Activated CD4-positive, CD25-positive, alpha-beta regulatory T cell (primary cell): ENCODE data around the gene FCRL3.

Experiments used
- DNase-seq, 4 experiments: peaks; one replicate each; lab custom pipeline; 2025; lab: John Stamatoyannopoulos, UW

FCRL3 gene

DNA sequence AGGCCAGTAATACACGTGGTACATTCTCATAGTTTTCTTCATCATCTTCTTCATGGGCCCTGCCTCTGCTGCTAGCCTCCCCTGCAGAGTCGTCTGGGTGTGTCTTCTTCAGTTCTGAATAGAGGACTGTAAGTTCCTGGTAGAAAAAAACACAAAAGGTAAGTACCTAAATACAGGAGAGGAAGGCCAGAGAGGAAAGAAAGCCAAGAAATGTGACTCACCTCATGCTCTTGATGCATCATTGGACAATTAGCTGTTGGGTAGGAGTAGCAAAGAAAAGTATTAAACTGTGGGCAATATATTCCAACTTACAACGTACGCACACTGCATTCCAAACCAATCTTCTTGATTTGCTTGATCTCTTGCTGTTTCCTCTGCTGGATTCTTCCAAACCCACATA is 21.8 kb downstream of the FCRL3 start:
- no peak for DNase-seq

DNA sequence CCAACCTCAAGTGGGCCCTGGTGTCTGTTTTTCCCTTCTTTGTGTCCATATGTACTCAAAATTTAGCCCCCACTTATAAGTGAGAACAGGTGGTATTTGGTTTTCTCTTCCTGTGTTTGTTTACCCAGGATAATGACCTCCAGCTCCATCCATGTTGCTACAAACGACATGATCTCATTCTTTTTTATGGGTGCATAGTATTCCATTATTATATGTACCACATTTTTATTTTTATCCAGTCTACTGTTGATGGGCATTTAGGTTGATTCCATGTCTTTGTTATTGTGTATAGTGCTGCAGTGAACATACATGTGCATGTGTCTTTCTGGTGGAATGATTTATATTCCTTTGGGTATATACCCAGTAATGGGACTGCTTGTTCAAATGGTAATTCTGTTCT is 27.6 kb downstream of the FCRL3 start:
- DNase-seq, result no peak

DNA sequence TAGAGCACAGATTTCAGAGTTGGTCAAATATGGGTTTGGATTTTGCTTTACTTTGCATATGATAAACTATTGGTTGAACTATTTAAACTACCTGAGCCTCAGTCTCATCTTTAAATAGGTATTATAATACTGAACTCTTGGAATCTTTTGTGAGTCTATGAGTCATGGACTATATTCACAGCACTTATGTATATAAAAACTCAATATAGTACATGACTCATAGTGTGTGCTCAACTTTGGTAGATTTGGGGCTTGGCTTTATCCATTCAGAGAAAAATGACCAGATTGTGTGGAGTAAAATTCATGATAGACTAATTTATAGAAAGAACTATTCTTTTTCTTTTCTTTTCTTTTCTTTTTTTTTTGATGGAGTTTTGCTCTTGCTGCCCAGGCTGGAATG is 28.7 kb downstream of the FCRL3 start:
- DNase-seq, result no peak

GRCh38 chr1:157659576-157660247 is 40.9 kb downstream of the FCRL3 start:
- DNase-seq, result no peak

DNA sequence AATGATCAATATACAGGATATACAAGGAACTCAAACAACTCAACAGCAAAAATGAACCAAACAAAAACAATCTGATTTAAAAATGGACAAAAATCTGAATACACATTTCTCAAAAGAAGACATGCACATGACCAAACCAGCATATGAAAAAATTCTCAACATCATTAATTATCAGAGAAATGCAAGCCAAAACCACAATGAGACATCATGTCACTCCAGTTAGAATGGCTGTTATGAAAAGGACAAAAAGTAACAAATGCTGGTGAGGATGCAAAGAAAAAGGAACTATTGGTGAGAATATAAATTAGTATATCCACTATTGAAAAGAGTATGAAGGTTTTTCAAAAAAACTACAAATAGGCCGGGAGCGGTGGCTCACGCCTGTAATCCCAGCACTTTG is 42.0 kb downstream of the FCRL3 start:
- DNase-seq, result no peak

GRCh38 chr1:157653494-157653873 is 47.1 kb downstream of the FCRL3 start:
- DNase-seq, result no peak

DNA sequence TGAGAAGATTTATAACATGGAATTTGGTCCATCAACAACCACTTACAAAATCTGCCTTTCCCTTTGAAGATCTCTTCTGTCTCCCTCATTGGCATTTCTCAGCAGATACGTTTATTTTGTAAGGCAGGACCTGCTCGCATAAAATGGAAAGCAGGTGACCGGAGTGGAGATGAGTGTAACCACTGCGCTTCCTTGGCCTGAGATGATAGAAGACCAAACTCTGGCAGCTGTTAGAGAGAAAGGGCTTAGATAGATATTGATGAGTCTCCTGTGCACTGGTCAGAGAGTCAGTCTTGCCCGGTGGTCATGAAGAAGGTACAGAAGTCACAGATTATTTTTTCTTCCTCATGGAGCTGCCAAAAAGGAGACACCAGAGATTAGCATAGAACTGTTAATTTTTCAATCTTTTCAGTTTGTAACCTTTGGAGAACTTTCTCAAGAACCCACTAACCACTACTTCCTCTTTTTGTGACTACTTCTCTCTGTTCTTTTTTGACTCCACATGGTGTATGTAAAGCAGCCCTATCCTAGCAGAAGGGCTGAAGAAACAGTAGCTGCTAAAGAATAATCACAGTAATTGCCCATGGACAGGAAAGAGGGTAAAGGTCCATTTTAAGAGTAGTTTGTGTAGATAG is 47.6 kb downstream of the FCRL3 start:
- DNase-seq, result no peak

- DNase-seq, result no peak
Measured at GRCh38 chr1:157648317-157648716, 52.3 kb downstream of the FCRL3 start.

- DNase-seq, result no peak
Measured at GRCh38 chr1:157646144-157646543, 54.4 kb downstream of the FCRL3 start.

DNA sequence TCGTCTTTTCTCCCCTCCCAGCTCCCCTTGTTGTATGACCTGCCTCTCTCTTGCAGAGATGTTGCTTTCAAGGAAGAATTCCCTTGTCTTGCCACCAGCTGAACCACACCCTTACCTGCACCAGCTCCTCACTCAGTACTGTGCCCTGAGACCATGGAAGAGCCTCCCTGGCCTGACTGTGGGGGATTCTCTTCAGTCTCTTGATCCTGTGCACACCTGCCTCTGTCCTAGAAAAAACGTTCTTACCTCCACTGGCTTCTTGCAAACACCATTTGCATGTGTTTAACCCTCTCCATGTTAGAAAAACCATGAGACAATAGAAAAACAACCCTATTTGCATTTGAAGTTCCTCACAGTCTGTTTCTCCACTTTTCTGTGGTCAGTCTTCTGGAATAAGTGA is 59.4 kb downstream of the FCRL3 start:
- DNase-seq, result no peak

- DNase-seq, result no peak
Measured at GRCh38 chr1:157639800-157640199, 60.8 kb downstream of the FCRL3 start.

GRCh38 chr1:157628773-157629172 is 71.8 kb downstream of the FCRL3 start:
- DNase-seq, result no peak
